ENCODE data around the gene GATAD2A. TPM values are rescaled to one million over a fixed set of nuclear protein-coding genes. Genes with fewer than 3 reads are reported as not detected.

Gene GATAD2A
- total RNA-seq, 4 donors from 2014 or later, result 45.6 to 102 (median 65.7) TPM

- in situ Hi-C loops (cut with MboI; ENCODE audit: low pct_ligation_motif_present in 1 of 4, low pct_unique_long_range_greater_than_20kb in 1 of 4, low sequenced_read_pairs in 3 of 4) (loop anchor here (10.0 to 25.0 kb wide), 4 partner anchors 109 to 759 kb away; partner anchors contain the start of genes GMIP (in 1 of the 4) and LPAR2 (in 1 of the 4)), intact Hi-C loops (cut with DNase I; ENCODE audit: low total_unique reads) (loop anchor here (5.0 kb wide), 1 partner anchor 1734 kb away; no protein-coding TSS in a partner anchor)
- no peak for TF ChIP-seq POLR2AphosphoS5 (IDR thresholded peaks at IDR 0.05)
- TF ChIP-seq POLR2A (IDR thresholded peaks at IDR 0.05), result no peak
- TF ChIP-seq CTCF (IDR thresholded peaks at IDR 0.05), result no peak
- TF ChIP-seq EP300 (IDR thresholded peaks at IDR 0.05; ENCODE audit: low read depth), result no peak
Measured at GRCh38 chr19:19527674-19528625, 122.5 kb downstream of the GATAD2A start.

GRCh38 chr19:19528721-19529490, 123.4 kb downstream of the GATAD2A start, which contains the start of gene YJEFN3:
TSS of gene YJEFN3 (plus strand) at chr19:19528911. CDS start at chr19:19528933, 22 bp downstream.
- peaks cover 0 to 8% (median 7%) of the 10 kb centered on the region in 4 donors for H3K4me1 ChIP-seq
- peaks cover 0 to 8% (median 0%) of the 10 kb centered on the region in 4 donors for H3K36me3 ChIP-seq
- intact Hi-C loops (cut with DNase I; ENCODE audit: low total_unique reads), result loop anchor here (5.0 kb wide), 1 partner anchor 1733 kb away; no protein-coding TSS in a partner anchor
- no peak within 1 kb of the TSS for H3K4me3 ChIP-seq
- H3K9me3 ChIP-seq, result no peaks in the 10 kb centered on the region
- TF ChIP-seq EP300 (IDR thresholded peaks at IDR 0.05; ENCODE audit: low read depth) (no peak), CTCF (IDR thresholded peaks at IDR 0.05) (no peak), POLR2AphosphoS5 (IDR thresholded peaks at IDR 0.05) (no peak), POLR2A (IDR thresholded peaks at IDR 0.05) (no peak)
- WGBS, 2 donors (ENCODE audit: low coverage in 1 of 2), result 80% methylated on average over 44 of the region's 50 CpGs; no CpG with 5 or more reads in 1 of the 2 donors
- H3K27me3 ChIP-seq, result no peaks in the 10 kb centered on the region
- no peak within 1 kb of the TSS for H3K27ac ChIP-seq
- no peak for DNase-seq
- in situ Hi-C loops (cut with MboI; ENCODE audit: low pct_ligation_motif_present in 1 of 4, low pct_unique_long_range_greater_than_20kb in 1 of 4, low sequenced_read_pairs in 3 of 4), result loop anchor here (10.0 to 25.0 kb wide), 4 partner anchors 108 to 758 kb away; partner anchors contain the start of genes GMIP (in 1 of the 4) and LPAR2 (in 1 of the 4)

More at GRCh38 chr19:19527674-19528625, 122.5 kb downstream of the GATAD2A start:
- Histone ChIP-seq H3K27ac (no peak overlapping the region), H3K36me3 (peaks cover 0 to 8% (median 0%) of the 10 kb centered on the region in 4 donors), H3K4me3 (no peak overlapping the region), H3K9me3 (no peaks in the 10 kb centered on the region), H3K4me1 (peaks cover 0 to 8% (median 7%) of the 10 kb centered on the region in 4 donors), H3K27me3 (no peaks in the 10 kb centered on the region)
- no peak for DNase-seq
- WGBS, 2 donors (ENCODE audit: low coverage in 1 of 2), result 86% methylated on average over 26 of the region's 27 CpGs; no CpG with 5 or more reads in 1 of the 2 donors

GRCh38 chr19:19529783-19530422, 124.4 kb downstream of the GATAD2A start:
- in situ Hi-C loops (cut with MboI; ENCODE audit: low pct_ligation_motif_present in 1 of 4, low pct_unique_long_range_greater_than_20kb in 1 of 4, low sequenced_read_pairs in 3 of 4) (loop anchor here (5.0 to 25.0 kb wide), 6 partner anchors 107 to 757 kb away; partner anchors contain the start of genes GMIP (in 4 of the 4) and LPAR2 (in 1 of the 4)), intact Hi-C loops (cut with DNase I; ENCODE audit: low total_unique reads) (loop anchor here (5.0 to 10.0 kb wide), 2 partner anchors 425 to 1732 kb away; no protein-coding TSS in a partner anchor)
- TF ChIP-seq POLR2AphosphoS5 (IDR thresholded peaks at IDR 0.05) (no peak), CTCF (IDR thresholded peaks at IDR 0.05) (no peak), POLR2A (IDR thresholded peaks at IDR 0.05) (no peak), EP300 (IDR thresholded peaks at IDR 0.05; ENCODE audit: low read depth) (no peak)
- H3K27me3 ChIP-seq, result no peaks in the 10 kb centered on the region
- H3K9me3 ChIP-seq, result no peaks in the 10 kb centered on the region
- no peak for DNase-seq
- H3K27ac ChIP-seq, result no peak overlapping the region
- peaks cover 0 to 8% (median 7%) of the 10 kb centered on the region in 4 donors for H3K4me1 ChIP-seq
- no peak overlapping the region for H3K4me3 ChIP-seq
- peaks cover 0 to 8% (median 0%) of the 10 kb centered on the region in 4 donors for H3K36me3 ChIP-seq
- WGBS, 2 donors (ENCODE audit: low coverage in 1 of 2), result 80% methylated on average over 11 of the region's 11 CpGs; no CpG with 5 or more reads in 1 of the 2 donors

Measured in transverse colon (tissue), 4 donors.